Left renal pelvis (tissue), 4 donors: ENCODE data around the gene EPHB1. TPM values are rescaled to one million over a fixed set of nuclear protein-coding genes. Genes with fewer than 3 reads are reported as not detected.

ENCODE experiments used
- DNase-seq, 4 donors: peaks; one replicate each; pipeline ENCODE4 v3.0.0-alpha.2; 2013; ENCODE audit warnings: low read depth in 4 of 4, low spot score in 3 of 4
- polyA plus RNA-seq, 4 donors: library from polyadenylated mRNA; unstranded; fragments of 120-200 nt; gene quantifications; one replicate each; pipeline ENCODE4 v1.2.1, GENCODE V29; 2013; ENCODE audit not compliant: insufficient read length in 4 of 4

EPHB1 gene
- polyA plus RNA-seq, 4 donors, result 3.6 to 5.8 (median 5.4) TPM

DNA sequence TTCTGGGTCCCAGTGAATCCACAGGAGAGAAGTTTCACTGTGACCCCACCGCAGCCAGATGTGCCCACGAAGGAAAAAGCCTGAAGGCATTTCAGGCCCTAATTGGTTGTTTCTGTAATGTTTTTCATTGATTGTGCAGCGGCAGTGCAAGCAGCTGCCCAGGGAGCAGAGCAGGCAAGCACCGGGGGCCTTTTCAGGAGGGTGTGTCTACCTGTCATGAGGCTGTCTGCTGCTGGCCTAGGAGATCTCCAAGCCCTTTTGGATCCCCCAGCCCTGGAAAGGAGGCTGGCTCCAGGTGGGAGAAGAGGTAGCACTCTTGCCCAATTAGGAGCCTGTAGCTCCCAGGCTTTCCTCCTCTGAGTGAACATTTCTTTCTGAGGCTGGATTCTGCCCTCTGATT lies 108.8 kb downstream of the EPHB1 start:
- no peak for DNase-seq

DNA sequence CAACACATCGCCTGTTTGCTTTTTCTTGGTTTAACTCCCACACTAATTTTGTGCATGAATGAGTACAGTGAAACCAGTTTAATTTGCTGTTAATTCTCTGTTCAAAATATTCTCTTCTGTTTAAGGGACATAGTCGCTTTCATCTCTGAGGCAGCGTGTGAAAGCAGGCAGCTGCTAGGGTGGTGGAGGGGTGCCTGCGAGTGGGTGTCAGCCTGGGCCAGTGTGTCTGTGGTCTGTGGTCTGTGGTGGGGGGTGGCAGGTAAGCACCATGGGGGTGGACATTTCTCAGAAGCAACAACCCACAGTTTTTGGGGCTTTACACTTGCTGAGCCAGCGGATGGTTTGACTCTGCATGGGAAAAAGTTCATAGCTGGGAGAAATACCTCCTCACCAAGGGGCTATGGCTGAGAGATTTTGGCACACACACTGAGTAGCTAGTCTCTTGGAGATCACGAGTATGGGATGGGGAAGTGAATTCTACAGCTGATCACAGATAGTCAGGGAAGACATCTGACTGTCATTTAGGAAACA lies 109.2 kb downstream of the EPHB1 start:
- no peak for DNase-seq

DNA sequence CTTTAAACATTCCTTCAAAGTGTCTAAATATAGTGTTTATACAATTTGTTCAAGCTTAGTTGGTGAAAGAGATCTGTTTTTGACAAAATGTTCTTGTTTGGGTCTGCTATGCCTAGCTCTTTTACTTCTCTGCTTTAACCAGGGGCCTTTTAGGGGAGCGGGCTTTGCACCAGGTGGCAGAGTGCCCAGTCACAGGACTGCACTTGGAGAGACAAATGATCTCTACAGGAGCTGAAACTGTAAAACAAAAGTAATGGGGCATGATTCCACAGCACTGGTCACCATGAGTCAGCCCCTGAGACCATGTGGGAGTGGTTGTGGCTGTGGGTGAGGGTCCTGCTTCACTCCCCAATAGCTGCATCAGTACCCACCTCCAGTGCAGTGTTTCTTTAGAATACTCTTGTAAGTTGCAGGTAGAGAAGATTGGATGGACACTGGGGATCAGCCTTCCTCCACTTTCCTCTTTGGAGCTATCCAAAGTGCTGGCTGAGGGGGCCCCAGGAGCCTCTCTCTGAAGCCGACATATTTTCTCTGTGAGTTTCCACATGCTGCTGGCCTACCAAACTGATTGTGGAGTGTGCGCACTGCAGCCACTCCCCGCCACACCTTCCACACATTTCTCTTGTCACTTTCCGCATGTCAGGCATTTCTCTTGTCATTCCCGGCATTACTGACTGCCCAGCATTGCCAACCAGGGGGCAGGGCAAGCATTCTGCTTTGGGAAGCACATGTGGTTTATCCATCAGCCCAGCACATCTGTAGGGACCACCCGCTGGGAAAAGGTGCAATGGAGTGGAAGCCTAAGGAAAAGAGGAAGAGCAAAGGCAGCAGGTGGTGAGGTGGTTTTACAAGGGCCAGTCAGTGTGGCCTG lies 110.0 kb downstream of the EPHB1 start:
- no peak for DNase-seq

DNA sequence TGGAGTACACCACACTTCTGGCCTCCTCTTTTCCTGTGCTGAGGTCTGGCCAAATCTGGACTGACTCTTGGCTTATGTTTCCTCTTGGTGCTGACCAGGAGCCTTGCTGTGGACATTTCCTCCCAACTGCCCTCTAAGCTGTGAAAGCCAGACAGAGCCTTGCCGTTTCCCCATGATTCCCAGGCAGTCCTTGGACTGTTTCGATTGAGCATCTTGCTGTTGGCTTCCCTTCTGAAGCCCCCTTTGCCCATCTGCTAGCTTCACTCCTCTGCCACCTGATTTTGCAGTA lies 110.5 kb downstream of the EPHB1 start:
- no peak for DNase-seq

DNA sequence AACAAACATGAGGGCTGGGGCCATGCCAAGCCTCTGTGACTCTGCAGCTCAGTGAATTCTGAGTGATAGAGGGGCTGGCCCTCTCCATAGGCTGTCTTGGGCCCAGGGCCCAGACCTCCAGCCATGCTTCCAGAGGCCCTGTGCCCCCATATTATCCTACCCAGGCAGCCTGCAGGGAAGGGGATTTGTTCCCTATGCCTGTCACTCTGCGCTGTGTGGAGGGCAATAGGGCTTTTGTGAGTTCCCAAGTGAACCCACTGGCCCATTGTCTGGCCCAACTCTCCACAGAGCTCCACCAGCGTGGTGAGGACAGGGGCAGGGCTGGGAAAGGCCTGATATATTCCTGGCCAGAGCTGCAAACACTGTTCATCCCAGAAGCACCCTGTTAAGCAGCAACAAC lies 113.2 kb downstream of the EPHB1 start:
- DNase-seq, result no peak

DNA sequence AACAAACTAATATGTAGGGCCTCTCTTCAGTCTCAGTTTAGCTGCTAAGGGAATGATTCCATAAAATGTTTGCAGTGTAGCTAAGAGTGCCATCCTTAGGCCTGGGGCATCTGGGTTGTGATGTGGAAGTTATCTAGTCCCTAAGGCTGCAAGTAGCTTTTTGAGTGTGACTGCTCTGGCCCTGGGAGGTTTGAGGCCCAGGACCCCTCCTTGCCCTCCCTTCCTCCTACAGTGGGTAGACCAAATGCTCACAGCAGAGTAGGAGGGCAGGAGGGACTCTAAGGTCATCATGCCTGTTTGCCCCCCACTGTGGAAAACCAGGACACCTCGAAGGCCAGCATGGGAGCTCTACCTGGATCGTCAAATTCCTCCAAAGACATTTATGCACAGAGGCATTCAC lies 115.0 kb downstream of the EPHB1 start:
- DNase-seq, result no peak

DNA sequence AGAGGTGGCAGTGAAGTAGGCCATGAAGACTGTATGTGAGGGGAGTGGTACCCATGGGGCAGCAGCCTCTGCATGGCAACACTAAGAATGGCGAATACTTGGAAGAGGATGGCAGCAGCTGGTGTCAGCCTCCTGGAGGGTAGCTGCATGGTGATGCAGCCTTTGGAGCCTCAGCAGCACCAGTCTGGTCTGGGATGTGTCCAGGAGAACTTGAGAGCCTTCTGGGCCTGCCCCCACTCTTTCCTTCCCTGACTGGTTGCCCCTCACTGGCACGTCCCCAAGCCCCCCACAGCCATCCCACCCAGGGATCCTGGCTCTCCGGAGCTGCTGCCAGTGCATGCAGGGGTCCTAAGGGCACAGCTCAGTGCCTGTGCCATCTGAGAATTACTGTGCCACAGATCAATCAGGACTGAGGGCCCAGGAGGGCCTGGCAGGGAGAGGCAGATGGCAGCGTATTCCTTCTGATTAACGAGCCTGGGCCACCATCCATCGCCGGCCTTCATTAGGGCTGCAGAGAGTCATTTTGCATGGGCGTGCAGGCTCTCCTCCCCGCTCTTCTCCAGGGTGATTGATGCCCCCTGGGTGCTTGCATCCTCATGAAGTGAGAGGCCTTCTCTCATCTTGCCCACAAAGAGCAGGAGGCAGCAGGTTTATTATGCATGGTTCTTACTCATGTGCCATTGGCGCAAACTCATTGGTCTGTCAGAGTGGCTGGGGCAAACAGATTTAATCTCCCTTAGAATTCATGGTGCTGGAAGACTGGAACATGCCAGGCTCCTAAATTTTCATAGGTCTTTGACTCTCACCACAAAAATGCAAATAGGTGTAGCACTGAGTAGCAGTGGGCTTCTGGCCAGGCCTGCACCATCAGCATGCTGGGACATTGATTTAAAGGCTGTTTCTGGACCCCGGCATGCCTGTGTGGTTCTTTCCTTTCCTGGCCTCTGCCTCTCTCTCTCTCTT lies 116.8 kb downstream of the EPHB1 start:
- DNase-seq, result no peak

DNA sequence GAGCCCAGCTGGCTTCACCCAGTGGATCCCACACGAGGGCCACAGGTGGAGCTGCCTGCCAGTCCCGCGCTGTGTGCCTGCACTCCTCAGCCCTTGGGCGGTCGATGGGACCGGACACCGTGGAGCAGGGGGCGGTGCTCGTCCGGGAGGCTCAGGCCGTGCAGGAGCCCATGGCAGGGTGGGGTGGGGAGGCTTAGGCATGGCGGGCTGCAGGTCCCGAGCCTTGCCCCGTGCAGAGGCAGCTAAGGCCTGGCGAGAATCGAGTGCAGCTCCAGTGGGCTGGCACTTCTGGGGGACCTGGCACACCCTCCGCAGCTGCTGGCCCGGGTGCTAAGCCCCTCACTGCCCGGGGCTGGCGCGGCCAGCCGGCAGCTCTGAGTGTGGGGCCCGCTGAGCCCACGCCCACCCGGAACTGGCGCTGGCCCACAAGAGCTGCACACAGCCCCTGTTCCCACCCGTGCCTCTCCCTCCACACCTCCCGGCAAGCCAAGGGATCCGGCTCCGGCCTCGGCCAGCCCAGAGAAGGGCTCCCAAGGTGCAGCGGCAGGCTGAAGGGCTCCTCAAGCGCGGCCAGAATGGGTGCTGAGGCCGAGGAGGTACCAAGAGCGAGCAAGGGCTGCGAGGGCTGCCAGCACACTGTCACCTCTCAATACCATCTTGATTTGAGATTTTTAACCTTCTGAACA lies 121.4 kb downstream of the EPHB1 start:
- DNase-seq, result no peak

DNA sequence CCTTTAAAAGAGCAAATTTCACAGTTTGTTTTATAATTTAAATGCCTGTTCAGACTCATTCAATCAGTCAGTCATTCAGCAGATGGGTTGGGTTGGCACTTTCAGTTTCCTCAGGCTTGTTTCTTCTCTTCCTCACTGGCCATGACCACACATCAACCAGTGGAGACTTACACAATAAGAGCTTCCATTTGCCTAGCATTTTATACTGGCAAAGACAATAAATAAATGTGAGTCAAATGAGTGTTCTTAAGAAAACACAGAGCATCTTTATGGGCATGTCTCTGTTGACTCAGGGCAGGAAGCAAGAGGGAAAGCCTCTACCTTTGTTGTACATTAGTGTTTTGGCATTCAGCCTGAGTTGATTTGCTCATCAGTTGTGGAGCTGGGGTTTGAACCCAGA lies 122.6 kb downstream of the EPHB1 start:
- no peak for DNase-seq

DNA sequence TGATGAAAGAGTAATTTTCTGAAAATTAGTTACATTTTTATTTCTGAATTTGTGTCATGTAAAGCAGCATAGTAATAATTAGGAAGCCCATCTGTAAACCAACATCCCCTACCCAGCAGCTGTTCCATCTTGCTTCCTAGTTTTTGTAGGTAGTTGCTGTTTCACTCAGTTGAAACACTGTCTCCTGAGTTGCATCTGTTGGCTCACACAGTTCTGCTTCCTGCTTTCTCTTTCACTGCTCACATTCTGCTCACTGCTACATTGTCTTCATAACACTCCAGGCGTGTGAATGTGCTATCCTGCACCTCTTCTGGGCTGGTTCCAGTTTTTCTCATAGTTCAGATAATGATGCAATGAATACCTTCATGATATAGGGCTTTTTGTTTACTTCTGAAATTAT lies 123.4 kb downstream of the EPHB1 start:
- DNase-seq, result no peak

DNA sequence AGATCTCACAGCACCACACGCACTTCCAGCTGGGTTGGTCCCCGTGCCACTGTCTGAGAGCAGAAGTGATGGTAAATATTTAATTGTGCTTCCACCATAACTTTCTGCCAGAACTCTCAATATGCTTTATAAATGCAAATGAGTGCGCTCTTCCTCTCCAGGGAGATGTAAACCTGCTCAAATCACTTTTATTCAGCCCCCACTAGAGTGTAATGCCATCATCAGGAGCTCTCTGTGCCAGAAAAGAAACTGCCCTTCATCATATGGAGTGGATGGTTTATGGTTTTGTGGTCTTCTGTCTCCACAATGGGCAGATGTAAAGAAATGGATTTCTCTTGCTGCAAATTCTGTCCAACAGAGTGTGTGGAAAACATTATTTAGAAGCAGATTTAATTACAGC lies 127.0 kb downstream of the EPHB1 start:
- DNase-seq, result no peak

DNA sequence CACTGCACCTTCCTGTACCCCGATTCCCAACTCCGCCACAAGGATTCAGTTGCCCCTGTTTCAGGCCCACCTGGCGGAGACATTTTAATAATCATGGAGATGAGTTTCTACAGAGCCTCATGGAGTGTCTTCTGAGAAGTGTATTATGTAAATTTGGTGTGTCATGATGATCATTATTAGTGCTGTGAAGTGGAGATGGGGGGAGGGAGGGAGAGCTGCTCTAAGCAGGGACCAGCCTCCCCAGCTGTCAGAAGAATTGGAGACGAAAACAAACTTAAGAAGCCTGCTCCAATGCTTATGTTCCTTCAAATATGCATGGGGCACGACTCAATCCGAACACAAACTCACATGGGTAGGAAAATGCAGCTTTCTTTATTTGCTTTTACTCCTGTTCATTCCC lies 127.8 kb downstream of the EPHB1 start:
- no peak for DNase-seq

DNA sequence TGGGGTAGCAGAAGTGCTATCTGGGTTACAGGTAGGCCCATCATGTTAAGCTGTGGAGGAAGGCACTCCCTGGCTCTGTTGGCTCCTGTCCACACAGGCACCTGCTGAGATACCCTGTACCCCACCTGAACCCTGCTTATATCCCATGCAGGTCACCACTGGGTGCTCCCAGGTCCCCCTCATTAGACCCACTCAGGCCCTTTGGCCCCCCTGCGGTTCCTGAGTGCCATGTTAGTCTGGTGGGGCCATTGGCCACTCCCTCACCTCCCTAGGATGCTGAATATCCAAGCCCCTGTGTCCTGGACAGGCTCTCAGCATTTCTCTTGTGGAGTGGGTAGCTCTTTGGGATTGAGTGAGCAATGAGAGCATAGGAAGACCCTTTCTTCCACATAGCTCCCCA lies 128.2 kb downstream of the EPHB1 start:
- no peak for DNase-seq

DNA sequence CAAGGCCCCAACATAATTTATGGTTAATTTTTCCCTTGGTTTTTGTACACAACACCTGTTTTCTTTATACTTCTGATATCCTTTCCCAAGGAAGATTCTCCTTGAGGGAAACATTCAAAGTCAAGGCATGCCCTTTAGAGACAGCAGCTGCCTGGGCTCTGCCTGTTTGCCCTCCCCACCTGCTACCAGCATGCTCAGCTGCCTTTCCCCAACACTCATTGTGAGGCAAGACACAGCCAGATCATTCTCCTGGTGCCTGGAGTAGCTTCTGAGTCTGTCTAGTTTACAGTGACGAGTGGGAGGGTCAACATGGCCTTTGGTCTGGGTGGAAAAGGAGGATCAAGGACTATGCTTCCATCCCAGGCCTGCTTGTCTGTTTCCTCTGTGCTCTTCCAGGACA lies 132.5 kb downstream of the EPHB1 start:
- no peak for DNase-seq

DNA sequence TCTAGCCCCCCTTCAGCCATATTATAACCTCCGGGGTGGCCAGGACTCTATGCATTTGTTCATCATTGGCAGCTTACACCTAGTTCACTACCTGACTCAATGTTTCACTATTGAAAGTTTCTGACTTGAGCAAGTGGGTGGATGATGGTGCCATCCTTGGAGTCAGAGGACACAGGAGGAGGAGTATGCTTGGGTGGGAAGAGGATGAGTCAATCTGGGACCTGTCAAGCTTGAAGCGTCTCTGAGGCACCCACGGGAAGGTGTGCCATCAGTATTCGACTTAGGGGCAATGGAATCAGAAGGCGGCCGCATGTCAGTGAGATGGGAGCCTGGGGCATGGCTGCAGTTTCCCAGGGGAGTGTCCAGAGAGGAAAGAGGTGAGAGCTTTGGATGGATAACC lies 133.3 kb downstream of the EPHB1 start:
- no peak for DNase-seq

DNA sequence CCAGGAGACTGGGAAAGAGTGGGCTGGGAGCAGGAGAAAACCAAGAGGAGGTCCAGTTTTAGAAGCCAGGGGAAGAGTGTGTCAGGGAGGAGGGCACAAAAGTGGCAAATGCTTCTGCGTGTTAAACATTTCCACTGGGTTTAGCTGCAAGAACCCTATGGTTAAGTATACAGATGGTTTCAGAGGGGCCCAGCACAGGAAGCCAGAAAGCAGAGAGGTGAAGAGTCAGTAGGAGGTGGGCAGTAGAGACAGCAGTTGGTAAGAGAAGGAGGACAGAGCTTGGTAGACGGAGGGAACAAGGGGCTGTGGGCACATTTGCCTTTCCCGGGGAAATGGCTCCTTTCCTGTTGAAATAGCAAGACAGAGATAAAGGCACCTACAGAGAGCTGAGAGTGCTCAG lies 133.8 kb downstream of the EPHB1 start:
- no peak for DNase-seq

DNA sequence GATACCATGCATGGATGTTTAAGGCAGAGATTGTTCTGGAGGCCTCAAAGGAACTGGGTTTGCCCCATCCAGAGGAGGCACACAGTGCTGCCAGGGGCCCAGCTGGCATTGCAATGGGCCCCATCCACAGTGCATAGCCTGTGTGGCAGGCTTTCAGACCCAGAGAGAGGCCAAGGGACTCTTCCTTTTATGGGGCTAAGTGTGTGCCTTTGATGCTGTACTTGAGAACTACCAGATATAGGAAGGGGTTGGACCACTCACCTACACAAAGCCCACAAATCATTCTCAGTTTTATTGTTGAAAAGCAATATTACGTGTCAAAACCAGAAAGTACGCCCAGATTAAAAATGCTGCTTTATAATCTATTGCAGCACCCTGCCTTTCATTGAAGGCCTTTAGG lies 134.9 kb downstream of the EPHB1 start:
- no peak for DNase-seq

DNA sequence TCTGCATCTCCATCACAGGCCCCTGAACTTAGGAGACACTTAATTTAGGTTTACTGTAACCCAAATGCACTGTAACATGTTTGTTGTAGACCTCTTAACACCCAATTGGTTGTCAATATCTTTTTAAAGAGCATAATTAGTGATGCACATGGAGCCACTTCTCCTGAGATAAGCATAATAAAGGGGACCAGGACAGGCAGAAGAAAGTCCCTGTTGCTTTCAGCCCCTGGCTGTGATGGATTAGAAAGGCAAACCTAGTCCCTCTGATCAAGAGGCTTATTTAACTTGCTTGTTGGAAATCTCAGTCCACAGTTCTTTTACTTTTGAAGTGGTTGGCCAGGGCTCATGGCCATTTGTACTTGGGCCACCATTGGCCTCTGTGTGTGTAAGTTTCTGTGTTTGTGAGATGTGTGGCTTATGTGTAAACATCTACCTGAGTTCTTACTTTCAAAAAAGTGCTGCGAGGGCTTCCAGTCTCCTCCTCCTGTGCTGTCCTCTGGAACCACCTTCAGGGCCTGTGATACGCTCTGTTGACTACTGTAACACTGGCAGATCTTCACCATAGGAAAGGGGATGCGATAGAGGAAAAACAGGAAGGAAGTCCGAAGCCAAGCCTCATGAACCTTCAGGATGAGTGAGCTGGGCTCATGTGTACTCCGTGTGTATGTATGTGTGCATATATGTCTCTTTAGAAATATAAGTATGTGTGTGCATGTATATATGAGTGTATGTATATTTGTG lies 136.2 kb downstream of the EPHB1 start:
- DNase-seq, result no peak

DNA sequence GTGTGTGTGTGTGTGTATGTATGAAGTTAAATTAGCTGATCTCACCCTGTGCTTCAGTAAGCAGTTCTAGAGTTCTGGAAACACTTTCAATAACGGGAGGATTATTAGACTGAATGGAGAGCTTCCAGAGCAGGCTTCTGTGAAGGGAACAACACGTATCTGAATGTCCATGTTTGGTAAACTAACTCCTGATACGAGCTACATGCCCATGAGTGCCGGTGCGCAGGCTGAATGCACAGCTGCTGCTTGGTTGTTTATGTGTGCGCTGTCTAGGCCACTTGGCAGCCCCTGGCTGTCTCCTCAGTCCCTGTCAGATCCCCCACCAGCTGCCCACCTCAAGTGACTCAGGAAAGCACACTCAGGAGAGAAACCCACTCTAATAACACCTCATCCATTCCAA lies 137.0 kb downstream of the EPHB1 start:
- no peak for DNase-seq

DNA sequence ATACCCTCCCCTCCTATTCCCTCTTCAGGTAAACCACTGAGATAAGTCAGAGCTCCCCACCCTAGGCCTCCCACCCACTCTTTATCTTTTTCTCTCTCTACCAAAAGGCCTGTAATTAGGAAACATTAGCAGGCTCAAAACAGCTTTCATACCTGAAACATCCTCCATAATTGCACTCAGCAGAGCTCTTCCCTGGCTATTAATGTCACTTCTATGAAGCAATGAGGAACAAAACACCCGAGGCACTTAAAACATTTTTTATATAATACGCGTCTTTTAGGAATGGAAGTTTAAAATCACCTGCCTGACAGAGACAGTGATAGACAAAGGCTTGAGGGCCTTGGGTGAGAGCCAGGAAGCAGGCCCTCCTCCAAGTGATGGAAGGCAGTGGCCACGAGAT lies 138.9 kb downstream of the EPHB1 start:
- DNase-seq, result no peak
